Astrocyte (in vitro differentiated cells and primary cell): ENCODE results near the gene GIPC3.

Experiments used
- EZH2 ChIP-seq: IDR thresholded peaks from 2 replicates; pipeline ENCODE4 v1.6.1; 2012; ENCODE audit warnings: mild to moderate bottlenecking, low read length, inconsistent platforms; ENCODE audit not compliant: insufficient read depth
- TF ChIP-seq, protein P1 (sequence below): IDR thresholded peaks from 2 replicates; pipeline ENCODE4 v1.5.1; 2011; ENCODE audit warnings: low read depth, mild to moderate bottlenecking, inconsistent platforms, low read length, moderate library complexity; ENCODE audit not compliant: insufficient read depth

DNA sequence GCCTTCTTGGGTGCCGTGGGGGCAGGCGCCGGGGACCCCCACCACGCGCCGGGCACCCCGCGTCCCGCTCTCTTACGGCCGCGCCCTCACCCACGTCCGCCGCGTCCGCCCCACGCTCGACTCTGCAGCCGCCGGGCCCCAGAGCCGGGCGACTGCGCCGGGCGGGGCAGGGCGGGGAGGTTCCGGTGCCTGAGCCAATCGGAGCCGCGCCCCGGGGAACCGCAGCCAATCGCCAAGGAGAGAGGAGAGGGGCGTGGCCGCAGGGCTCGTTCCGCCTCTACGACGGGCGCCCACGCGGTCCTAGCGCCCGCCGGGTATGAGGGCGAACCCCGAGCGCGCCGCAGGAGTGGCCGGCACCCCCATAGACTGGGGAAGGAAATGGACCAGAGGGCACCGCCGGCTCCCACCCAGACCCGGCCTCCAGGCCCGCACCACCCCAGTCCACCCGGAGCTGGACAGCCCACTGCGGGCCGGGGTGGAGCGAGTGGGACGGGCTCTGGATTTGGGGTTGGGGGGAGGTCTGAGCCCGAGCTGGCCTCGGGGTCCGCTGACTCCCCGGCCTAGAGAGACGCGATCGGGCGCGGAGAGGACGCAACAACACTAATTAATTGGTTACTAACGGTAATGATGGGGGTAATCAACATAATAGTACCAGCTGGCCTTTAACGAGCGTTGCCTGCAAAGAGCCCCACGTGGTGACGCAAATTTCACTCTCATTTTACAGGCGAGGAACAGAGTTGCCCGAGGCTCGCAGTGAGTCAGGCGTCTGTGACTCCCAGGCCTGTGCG, 27.6 kb upstream of the GIPC3 start, which contains the start of gene MFSD12:
- TF ChIP-seq, protein P1, sequence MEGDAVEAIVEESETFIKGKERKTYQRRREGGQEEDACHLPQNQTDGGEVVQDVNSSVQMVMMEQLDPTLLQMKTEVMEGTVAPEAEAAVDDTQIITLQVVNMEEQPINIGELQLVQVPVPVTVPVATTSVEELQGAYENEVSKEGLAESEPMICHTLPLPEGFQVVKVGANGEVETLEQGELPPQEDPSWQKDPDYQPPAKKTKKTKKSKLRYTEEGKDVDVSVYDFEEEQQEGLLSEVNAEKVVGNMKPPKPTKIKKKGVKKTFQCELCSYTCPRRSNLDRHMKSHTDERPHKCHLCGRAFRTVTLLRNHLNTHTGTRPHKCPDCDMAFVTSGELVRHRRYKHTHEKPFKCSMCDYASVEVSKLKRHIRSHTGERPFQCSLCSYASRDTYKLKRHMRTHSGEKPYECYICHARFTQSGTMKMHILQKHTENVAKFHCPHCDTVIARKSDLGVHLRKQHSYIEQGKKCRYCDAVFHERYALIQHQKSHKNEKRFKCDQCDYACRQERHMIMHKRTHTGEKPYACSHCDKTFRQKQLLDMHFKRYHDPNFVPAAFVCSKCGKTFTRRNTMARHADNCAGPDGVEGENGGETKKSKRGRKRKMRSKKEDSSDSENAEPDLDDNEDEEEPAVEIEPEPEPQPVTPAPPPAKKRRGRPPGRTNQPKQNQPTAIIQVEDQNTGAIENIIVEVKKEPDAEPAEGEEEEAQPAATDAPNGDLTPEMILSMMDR: no peak
- TF ChIP-seq EZH2: no peak
